Measurements from ENCODE around the gene LINGO3.

- TF ChIP-seq POLR2AphosphoS5 (IDR thresholded peaks at IDR 0.05) (no peak), CTCF (IDR thresholded peaks at IDR 0.05) (no peak), POLR2A (IDR thresholded peaks at IDR 0.05; ENCODE audit: low read depth) (no peak)
Measured at GRCh38 chr19:2330632-2331284, 22.8 kb upstream of the LINGO3 start.
